Left forelimb (tissue), 1 donor: Measurements from ENCODE around the gene TNFAIP3.

Source experiments
- DNase-seq: peaks from one replicate; pipeline ENCODE4 v3.0.0-alpha.2; 2018; ENCODE audit warnings: low spot score

Gene TNFAIP3

GRCh38 chr6:137923866-137924653 is 57.0 kb downstream of the TNFAIP3 start:
- DNase-seq = no peak

GRCh38 chr6:137925141-137925698 is 58.2 kb downstream of the TNFAIP3 start:
- no peak for DNase-seq

DNA sequence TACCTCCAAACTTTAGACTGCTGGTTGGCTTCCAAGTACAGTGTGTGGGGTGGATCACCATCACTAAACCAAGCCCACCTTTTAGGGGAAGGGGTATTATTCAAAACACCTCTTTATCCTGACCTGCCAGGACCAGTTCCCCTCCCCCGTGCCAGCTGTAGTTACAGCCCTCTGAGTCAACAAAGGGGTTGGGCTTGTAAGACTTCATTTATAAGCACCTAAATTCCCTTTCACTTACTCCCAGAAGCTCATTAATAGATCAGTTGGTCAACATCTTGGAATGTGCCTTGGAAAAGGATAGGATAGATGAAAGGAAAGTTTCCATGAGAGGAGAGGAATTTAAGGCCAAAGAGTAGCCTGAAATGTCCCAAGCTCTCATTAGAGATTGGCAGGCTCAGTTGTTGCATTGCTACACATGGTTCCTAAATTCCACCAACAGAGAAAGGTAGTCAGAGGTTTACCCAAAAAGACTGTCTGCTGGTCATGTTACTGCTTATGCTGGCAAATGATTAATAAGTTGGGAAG is 59.2 kb downstream of the TNFAIP3 start:
- DNase-seq = no peak

DNA sequence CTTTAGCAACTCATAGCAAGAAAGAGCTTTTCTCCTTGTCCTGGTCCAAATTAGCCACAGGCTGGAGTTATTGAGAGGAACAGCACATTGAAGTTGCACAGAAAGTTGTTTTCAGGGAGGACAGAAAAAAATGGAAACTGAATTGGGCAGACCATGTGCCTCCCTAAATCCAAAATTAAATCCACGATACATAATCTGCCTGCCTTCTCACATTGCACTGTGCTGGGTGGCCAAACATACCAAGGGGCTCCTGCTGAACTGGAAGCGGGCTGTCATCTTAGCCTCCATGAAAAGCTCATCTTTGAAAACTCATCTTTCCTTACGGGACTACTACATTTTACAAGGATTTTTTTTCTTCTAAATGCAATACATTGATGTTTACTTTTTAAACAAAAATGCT is 59.9 kb downstream of the TNFAIP3 start:
- no peak for DNase-seq

DNA sequence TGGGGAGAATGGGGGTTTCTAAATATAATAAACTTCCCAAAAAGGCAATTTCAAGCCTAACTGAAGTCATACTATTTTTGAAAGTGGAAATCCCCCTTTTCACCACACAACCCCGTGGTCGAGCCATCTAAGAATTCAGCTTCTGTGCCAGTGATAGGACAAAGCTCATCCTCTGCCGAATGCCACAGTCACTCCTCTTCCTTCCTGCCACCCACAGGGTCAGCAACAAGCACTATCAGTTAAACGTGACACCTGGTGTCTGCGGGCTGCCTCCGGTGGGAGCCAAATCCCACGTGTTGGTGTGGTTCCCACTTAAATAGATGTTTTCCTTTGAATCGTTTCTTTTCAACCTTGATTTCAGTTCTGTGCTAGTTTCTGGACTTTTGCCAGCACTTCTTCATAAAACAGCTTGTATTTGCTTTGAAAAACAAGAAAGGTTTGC is 60.7 kb downstream of the TNFAIP3 start:
- DNase-seq = no peak

DNA sequence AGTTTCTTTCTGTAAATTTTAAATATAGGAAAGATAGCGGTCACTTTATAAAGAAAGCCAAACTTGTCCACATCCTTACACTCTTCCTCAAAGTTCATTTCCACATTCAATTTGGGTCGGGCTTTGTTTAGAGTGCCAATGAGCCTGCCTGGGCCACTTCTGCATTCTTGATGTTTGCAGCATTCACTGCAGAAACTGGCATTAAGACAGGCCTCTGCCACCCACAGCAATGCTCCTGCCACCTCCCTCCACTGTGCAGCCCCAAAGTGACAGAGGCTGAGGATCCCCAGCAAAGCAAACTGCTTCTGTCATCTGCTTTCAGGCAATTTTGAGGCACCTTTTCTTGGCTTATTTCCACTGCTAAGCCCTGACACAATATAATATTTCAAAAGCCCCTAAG is 61.2 kb downstream of the TNFAIP3 start:
- DNase-seq = no peak

GRCh38 chr6:137931849-137932465 is 64.9 kb downstream of the TNFAIP3 start:
- DNase-seq = no peak
